Activated gamma-delta T cell (primary cell): ENCODE data around the gene UNC13D.
"Not testable (repeated sequence)": the region's sequence is repeated elsewhere in the genome, so short reads cannot be mapped to it uniquely, and the experiment has no call there.

Experiments used
- DNase-seq: peaks from one replicate; lab custom pipeline; 2025; lab: John Stamatoyannopoulos, UW

The UNC13D gene

GRCh38 chr17:75799402-75799801 lies 44.8 kb downstream of the UNC13D start:
- DNase-seq, result no peak

DNA sequence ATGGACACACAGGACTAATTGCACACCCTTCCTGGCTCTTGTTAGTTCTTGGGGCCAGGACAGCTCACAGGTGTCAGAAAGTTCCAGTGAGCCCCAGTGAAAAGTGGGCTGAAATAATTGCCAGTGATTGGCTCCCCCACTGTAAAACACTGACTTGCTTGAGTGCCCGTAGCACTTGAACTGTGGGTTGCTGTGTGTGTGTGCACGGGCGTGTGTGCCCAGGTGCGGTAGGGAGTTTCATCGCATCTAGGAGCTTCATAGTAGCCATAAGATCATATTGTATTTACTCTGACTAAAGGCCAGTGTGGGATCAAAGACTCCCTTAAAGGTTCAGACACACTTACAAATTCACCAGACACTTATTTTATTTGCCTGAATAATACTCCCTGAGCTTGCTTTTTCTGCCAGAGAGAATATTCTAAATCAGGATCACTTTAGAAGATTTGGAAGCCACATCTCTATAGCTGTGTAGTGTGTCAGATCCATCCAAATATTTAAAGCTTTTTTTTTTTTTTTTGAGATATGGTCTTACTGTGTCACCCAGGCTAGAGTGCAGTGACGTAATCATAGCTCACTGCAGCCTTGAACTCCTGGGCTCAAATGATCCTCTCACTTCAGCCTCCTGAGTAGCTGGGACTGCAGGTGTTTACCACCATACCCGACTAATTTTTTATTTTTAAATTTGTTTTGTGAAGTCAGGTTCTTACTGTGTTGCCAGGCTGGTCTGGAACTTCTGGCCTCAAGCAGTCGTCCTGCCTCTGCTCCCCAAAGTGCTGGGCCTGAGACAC lies 48.2 kb downstream of the UNC13D start:
- no peak for DNase-seq

DNA sequence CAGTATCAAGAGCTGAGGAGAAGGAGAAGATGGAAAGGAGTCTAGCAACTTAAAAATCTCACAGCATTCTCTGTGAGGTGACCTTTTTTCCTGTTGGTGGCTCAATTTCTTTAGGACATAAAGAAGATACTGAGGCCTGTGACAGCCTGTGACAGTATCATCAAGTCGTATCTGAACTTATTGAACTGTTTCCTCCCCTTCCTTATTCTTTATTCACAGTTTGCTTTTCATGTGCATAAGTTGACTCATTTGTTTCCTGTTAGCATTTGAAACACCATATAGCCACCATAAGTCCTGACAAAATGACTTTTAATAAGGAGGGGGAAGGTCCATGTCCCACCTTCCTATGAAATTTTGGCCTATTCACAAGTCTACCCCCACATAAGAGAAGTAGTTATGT lies 50.7 kb downstream of the UNC13D start:
- no peak for DNase-seq

- DNase-seq, result no peak
These were observed 53.0 kb downstream of the UNC13D start for GRCh38 chr17:75791254-75791653.

DNA sequence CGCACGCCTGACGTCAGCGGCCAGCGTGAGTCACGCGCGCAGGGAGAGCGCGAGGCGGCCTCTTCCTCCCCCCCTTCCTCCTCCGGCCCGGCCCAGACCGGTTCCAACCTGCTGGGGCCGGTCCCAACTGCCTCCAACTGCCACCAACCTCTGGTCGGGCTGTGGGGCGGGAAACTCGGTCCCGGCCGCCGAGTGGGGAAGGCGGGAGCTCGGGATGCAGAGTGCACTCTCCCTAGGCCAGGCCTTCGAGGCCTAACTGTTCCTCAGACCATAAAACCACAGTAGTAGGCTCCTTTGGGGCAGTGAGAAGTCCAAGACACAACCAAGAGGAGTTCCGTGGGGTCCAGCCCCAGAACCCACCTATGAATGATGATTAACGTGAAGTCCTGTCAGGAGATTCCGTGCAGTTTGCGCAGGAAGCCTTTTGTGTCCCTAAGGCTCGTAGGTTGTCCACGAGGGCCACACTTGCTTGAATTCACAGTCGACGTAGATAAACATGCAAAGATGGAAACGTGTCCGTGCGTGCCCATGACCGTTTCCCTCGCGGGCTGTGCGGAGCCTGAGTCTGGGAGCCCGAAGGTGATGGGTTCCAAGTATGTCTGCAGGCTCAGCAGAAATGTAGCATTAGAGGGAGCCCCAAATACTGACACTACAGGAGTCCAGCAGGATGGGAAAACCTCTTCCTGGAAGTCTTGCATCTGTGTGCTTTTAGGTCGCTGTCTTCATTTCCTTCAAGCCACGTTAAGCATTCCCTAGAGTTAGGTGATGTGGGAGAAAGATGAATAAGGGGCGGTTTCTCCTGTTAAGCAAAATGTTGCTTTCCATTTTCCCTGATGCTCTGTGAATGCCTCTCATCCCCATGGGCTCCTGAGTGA lies 59.0 kb downstream of the UNC13D start:
- DNase-seq, result no peak

GRCh38 chr17:75784473-75785015 lies 59.7 kb downstream of the UNC13D start, which contains the start of gene UNK:
Gene UNK (plus strand): TSS chr17:75784806. CDS start chr17:75784881, 75 bp downstream.
- DNase-seq, result peak; percentile 94

DNA sequence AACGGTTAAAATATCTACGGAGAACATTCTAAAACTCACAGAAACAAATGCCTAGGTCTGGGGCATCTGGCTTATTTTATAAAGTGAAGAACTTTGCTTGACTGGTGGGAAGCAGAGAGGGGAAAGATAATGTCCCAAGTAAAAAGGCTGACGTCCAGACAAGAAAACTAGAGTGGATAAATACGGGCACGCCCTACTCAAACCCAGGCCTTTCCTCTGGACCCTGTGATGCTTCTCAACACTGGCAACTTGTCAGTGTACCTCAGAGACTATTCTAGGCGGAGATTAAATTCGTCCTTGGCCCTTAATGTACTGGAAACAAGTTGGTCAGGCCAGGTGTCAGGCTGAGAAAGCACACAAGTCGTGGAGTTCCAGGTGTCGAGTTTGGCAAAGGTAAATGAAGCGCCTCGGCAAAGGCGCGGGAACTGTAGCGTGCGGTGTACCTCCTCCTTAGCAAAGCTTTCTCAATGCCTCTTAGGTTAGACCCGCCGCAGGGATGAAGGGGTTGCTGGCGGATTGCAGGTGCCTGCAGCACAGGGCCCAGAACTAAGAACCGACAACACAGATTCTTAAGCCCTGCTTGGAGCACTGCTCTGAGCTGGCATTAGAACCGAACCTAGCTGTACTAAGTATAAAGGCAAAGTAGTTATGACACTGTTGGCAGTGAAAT lies 60.3 kb downstream of the UNC13D start:
- no peak for DNase-seq

- no peak for DNase-seq
These were observed 61.0 kb downstream of the UNC13D start for GRCh38 chr17:75783069-75783783.

- DNase-seq, result no peak
These were observed 64.0 kb downstream of the UNC13D start for GRCh38 chr17:75779987-75780889.

- DNase-seq, result peak; percentile 67
These were observed 64.8 kb downstream of the UNC13D start for GRCh38 chr17:75779250-75779986.

GRCh38 chr17:75778861-75779249 lies 65.3 kb downstream of the UNC13D start:
- no peak for DNase-seq

- not testable (repeated sequence) for DNase-seq
These were observed 65.9 kb downstream of the UNC13D start for GRCh38 chr17:75778066-75778860.

DNA sequence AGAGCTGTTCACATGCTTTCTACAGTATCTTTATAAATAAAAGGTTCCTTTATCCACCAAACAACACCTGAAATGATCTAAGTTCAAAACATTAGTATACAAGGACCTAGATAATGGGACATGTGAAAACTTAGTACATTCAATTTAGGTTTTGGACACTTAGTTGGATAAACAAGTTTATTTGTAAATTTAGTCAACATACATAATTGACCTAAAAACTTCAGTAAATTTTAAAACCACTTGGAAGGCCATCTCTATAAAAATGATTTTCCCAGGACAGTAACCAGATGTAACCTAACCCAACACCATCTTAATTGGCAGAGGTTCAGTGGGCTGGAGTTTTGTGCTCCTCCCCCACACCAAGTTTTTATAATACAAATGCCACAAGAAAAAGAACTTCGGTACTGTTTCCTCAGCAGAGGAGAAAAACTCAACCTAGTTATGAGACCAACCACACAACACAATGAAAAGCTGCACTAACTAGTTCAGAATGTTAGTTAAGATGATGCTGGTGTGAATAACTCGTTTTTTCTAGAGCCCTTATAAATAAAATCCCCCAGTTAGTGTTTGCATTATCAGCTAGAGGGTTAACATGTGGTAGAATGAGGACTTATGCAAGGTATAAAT lies 66.8 kb downstream of the UNC13D start:
- DNase-seq, result no peak
